SH-SY5Y (cell line): ENCODE measurements around the gene UBE2E3.

Source experiments
- GATA2 ChIP-seq: IDR thresholded peaks from 2 replicates; pipeline ENCODE4 v1.6.1; 2011; ENCODE audit warnings: mild to moderate bottlenecking, low read depth, low read length
- GATA3 ChIP-seq: IDR thresholded peaks from 2 replicates; pipeline ENCODE4 v1.6.1; 2011; ENCODE audit warnings: low read depth, mild to moderate bottlenecking, low read length, moderate library complexity

GRCh38 chr2:180947208-180947689, 33.2 kb upstream of the UBE2E3 start:
- TF ChIP-seq GATA2: no peak
- no peak for TF ChIP-seq GATA3
